OCI-LY7 (cell line): Measurements from ENCODE around the gene TST.

Experiments used
- CTCF ChIP-seq: fragments of 200-600 bp; sonication (generic); conservative IDR thresholded peaks from 2 replicates; pipeline ENCODE4 v1.5.1; 2014; ENCODE audit warnings: mild to moderate bottlenecking, antibody characterized with exemption, low read length, moderate library complexity, mixed read lengths
- EZH2phosphoT487 ChIP-seq: fragments of 200-600 bp; sonication (generic); IDR thresholded peaks from 2 replicates; pipeline ENCODE4 v1.6.1; 2018; ENCODE audit warnings: low read depth, borderline replicate concordance, mild to moderate bottlenecking, mixed run types, antibody characterized with exemption, low read length, moderate library complexity, mixed read lengths

- TF ChIP-seq CTCF = no peak
- TF ChIP-seq EZH2phosphoT487 = no peak
These were observed 31.0 kb downstream of the TST start for GRCh38 chr22:36988075-36988832.
